Spleen (tissue), 11 donors: Measurements from ENCODE around the gene TMC7. TPM values are rescaled to one million over a fixed set of nuclear protein-coding genes. Genes with fewer than 3 reads are reported as not detected.

Experiments
- DNase-seq: peaks from one replicate; pipeline ENCODE4 v3.0.0-alpha.2; 2020
- H3K27ac ChIP-seq, 8 donors: fragments of 200-600 bp; sonication (generic) in 7 of 8; 1 replicate in 4 of 8; 2 replicates in 4 of 8; pipeline versions ENCODE4 v1.5.0 to v1.8.0; 2016 to 2021; ENCODE audit warnings: inconsistent platforms in 4 of 8, mild to moderate bottlenecking in 4 of 8, moderate library complexity in 1 of 8
- H3K27me3 ChIP-seq, 7 donors: fragments of 200-600 bp; sonication (generic) in 6 of 7; replicated peaks in 1 of 7; 1 replicate in 4 of 7; 2 replicates in 3 of 7; pipeline versions ENCODE4 v1.5.0 to v1.8.0; 2016 to 2021; ENCODE audit warnings: inconsistent platforms in 3 of 7, mild to moderate bottlenecking in 1 of 7
- H3K36me3 ChIP-seq, 6 donors: fragments of 200-600 bp; sonication (generic) in 5 of 6; 1 replicate in 4 of 6; 2 replicates in 2 of 6; pipeline versions ENCODE4 v1.5.0 to v1.8.0; 2016 to 2021; ENCODE audit warnings: inconsistent platforms in 2 of 6
- H3K4me1 ChIP-seq, 6 donors: fragments of 200-600 bp; sonication (generic) in 5 of 6; 1 replicate in 3 of 6; 2 replicates in 3 of 6; pipeline versions ENCODE4 v1.5.0 to v1.8.0; 2016 to 2021; ENCODE audit warnings: inconsistent platforms in 3 of 6
- H3K4me3 ChIP-seq, 8 donors: fragments of 200-600 bp; sonication (generic) in 7 of 8; 1 replicate in 4 of 8; 2 replicates in 4 of 8; pipeline versions ENCODE4 v1.5.0 to v1.8.0; 2016 to 2021; ENCODE audit warnings: inconsistent platforms in 4 of 8, mild to moderate bottlenecking in 4 of 8, moderate library complexity in 2 of 8
- H3K9me3 ChIP-seq, 8 donors: fragments of 200-600 bp; sonication (generic) in 7 of 8; 1 replicate in 4 of 8; 2 replicates in 4 of 8; pipeline versions ENCODE4 v1.5.0 to v1.8.0; 2016 to 2021; ENCODE audit warnings: inconsistent platforms in 4 of 8
- CTCF ChIP-seq, 11 experiments: fragments of 200-600 bp in 7 of 11; fragments of 450-650 bp in 4 of 11; sonication (generic) in 4 of 11; IDR thresholded peaks in 8 of 11; conservative IDR thresholded peaks in 3 of 11; 1 replicate in 7 of 11; 2 replicates in 4 of 11; pipeline versions ENCODE4 v1.4.0 to v1.8.0; 2016 to 2021; ENCODE audit warnings: antibody characterized with exemption in 11 of 11, inconsistent platforms in 4 of 11, mild to moderate bottlenecking in 1 of 11
- POLR2A ChIP-seq, 3 donors: fragments of 450-650 bp; IDR thresholded peaks; one replicate each; pipeline ENCODE4 v1.5.1; 2017; ENCODE audit warnings: antibody characterized with exemption in 3 of 3, mild to moderate bottlenecking in 1 of 3
- POLR2AphosphoS5 ChIP-seq, 3 donors: sonication (generic); formaldehyde crosslinking; IDR thresholded peaks; one replicate each; pipeline ENCODE4 v1.5.1; 2017; ENCODE audit warnings: antibody characterized with exemption in 3 of 3
- WGBS, 5 donors: extraction: QIAGEN DNeasy Blood & Tissue Kit in 3 of 5; methylation state at CpG; one replicate each; pipeline versions ENCODE4 v1.1.5 to v1.1.7; 2013 to 2018; 5-methylcytosine and 5-hydroxymethylcytosine counted together
- intact Hi-C: fragments of 100-400 bp; cut with DNase I; formaldehyde crosslinking; loops from one replicate; pipeline ENCODE4 v1.15.0; 2023; ENCODE audit warnings: low total_unique reads
- polyA plus RNA-seq, 3 donors: library from polyadenylated mRNA; stranded (reverse); fragments of 200-250 nt; gene quantifications; one replicate each; pipeline ENCODE4 v1.2.1, GENCODE V29; 2013
- total RNA-seq, 7 donors: library from RNA; depleted of rRNA in 3 of 7; stranded (reverse); fragments of >200 nt in 3 of 7; fragmentation: NEBNext Ultra II Directional in 4 of 7; extraction: Animal tissue kit (Norgen Biotek cat#: 25700) in 4 of 7; gene quantifications; one replicate each; pipeline versions ENCODE4 v1.1.0 to v1.2.1, GENCODE V29; 2016 to 2021
- donor health status: healthy with polysubstance abuse.
- donor health status: DM: no; HTN: no; CAD: no; lungs with moderate emphysema.
- donor health status: DM: no; HTN: no; CAD: no.
- donor health status: Bipolar disorder and iron deficiency.
- donor health status: healthy.
- donor health status: DM: no; HTN: no; CAD: no.
- donor health status: DM: yes; HTN: yes; CAD: no.

TMC7 gene
- total and polyA plus RNA-seq, 10 donors, result 0.15 to 0.60 (median 0.37) TPM

DNA sequence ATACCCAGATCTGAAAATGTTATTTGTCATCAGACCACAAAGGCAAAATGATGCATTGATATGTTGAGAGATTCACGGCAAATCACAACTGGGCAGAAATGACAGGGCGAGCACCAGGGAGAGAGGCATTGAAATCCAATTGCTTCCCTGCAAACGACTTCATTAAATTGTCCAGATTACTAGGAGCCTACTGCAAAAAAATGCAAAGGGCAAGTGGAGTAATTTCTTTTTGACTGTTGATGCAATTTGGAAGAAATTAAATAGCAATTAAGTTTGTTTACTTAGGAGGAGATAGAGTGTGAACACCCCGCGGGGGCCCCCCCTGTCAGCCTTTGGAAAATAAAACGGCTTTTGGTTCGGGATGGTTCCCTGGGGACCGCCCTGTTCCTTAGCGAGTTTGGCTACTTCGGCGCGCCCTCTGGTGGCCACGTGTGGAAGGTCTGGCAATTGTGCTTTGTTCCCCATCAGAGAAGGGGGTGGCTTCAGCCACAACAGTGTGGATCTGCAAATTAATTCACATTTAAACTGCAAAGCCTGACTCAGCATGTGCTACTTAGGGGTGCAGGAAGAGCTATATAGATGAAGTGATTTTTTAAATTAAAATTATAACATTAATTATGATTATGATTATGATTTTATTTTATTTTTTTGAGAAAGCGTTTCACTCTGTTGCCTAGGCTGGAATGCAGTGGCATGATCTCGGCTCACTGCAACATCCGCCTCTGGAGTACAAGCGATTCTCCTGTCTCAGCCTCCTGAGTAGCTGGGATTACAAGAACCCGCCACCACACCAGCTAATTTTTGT is 14.5 kb upstream of the TMC7 start:
- intact Hi-C loops, result loop anchor here (10.0 kb wide), 1 partner anchor 164 kb away; the partner anchor contains the start of gene ARL6IP1
- 25 to 29% (median 25%) methylated on average over 18 of the region's 18 CpGs for WGBS, 5 donors
- no peaks in the 10 kb centered on the region for H3K27me3 ChIP-seq
- peaks cover 0 to 9% (median 7%) of the 10 kb centered on the region in 6 donors for H3K4me1 ChIP-seq
- TF ChIP-seq POLR2A (IDR thresholded peaks at IDR 0.05), result no peak
- TF ChIP-seq POLR2AphosphoS5 (IDR thresholded peaks at IDR 0.05), result peak in 2 of 3 donors; percentile 46 to 60
- peak; percentile 66 to 96 (median 92) for TF ChIP-seq CTCF (IDR thresholded peaks at IDR 0.05 in 8 of 11, conservative IDR thresholded peaks at IDR 0.05 in 3 of 11)
- no peak overlapping the region for H3K27ac ChIP-seq
- DNase-seq, result peak; percentile 94
- no peaks in the 10 kb centered on the region for H3K9me3 ChIP-seq
- no peaks in the 10 kb centered on the region for H3K36me3 ChIP-seq
- H3K4me3 ChIP-seq, result peak overlapping the region in 4 of 8 donors; percentile 15 to 63 (median 28)

- 72 to 78% (median 76%) methylated on average over 4 of the region's 4 CpGs for WGBS, 5 donors
- TF ChIP-seq CTCF (IDR thresholded peaks at IDR 0.05 in 8 of 11, conservative IDR thresholded peaks at IDR 0.05 in 3 of 11) (no peak), POLR2A (IDR thresholded peaks at IDR 0.05) (no peak), POLR2AphosphoS5 (IDR thresholded peaks at IDR 0.05) (no peak)
- Histone ChIP-seq H3K9me3 (no peaks in the 10 kb centered on the region), H3K4me1 (peaks cover 0 to 9% (median 7%) of the 10 kb centered on the region in 6 donors), H3K27ac (no peak overlapping the region), H3K27me3 (no peaks in the 10 kb centered on the region), H3K4me3 (no peak overlapping the region), H3K36me3 (no peaks in the 10 kb centered on the region)
- DNase-seq, result peak; percentile 6
- intact Hi-C loops, result loop anchor here (10.0 kb wide), 1 partner anchor 165 kb away; the partner anchor contains the start of gene ARL6IP1
These were observed 13.9 kb upstream of the TMC7 start for GRCh38 chr16:18969855-18970240.

DNA sequence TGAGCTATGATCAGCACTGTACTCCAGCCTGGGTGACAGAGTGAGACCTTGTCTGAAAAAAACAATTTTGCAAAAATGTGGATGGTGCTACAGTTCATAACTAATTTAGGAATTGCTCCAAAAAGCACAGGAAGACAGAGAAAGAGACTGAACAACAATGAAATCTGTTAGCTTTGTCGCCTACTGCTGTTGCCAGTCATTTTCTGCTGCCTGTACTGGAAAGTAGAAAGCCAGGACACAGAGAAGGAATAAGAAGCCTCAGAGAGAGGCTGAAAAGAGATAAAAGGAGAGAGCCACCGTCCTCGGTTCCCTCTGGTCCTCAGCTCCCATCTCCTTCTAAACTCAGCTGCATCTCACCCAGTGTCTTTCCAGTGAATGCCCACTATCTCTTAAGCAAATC is 8.6 kb upstream of the TMC7 start:
- peak; percentile 2 for DNase-seq
- intact Hi-C loops, result no loop called here
- TF ChIP-seq POLR2AphosphoS5 (IDR thresholded peaks at IDR 0.05), result no peak
- TF ChIP-seq POLR2A (IDR thresholded peaks at IDR 0.05), result no peak
- no peak for TF ChIP-seq CTCF (IDR thresholded peaks at IDR 0.05 in 8 of 11, conservative IDR thresholded peaks at IDR 0.05 in 3 of 11)
- Histone ChIP-seq H3K4me3 (no peak overlapping the region), H3K9me3 (no peaks in the 10 kb centered on the region), H3K36me3 (no peaks in the 10 kb centered on the region), H3K4me1 (no peaks in the 10 kb centered on the region), H3K27ac (no peak overlapping the region), H3K27me3 (peaks cover 0 to 37% (median 0%) of the 10 kb centered on the region in 7 donors)
- 53 to 83% (median 66%) methylated on average over 3 of the region's 3 CpGs for WGBS, 5 donors

DNA sequence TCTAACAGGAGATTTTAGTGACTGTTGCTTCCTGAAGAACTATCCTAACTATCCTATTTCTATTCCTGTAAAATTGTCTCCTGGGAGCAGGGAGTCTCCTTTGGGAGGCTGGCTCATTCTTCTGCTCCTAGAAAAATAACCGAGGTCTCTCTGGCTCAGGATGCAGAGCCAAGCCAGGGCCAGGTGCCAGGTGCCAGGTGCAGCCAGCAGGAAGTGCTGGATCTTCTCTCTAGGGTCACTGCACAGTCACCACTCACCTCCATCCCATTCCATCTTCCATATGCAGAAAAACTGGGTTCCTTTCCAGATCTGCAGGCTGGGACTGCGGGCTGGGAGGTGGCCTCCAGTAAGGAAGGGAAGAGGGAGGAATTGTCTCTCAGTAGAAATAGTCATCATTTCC is 3.8 kb upstream of the TMC7 start:
- no peaks in the 10 kb centered on the region for H3K9me3 ChIP-seq
- H3K27ac ChIP-seq, result no peak overlapping the region
- WGBS, 5 donors, result 51 to 59% (median 55%) methylated on average over 2 of the region's 2 CpGs
- no peak for TF ChIP-seq POLR2A (IDR thresholded peaks at IDR 0.05)
- H3K4me1 ChIP-seq, result peaks cover 0 to 13% (median 10%) of the 10 kb centered on the region in 6 donors
- H3K4me3 ChIP-seq, result no peak overlapping the region
- intact Hi-C loops, result loop anchor here (10.0 kb wide), 1 partner anchor 95 kb away; no protein-coding TSS in a partner anchor
- peak; percentile 27 for DNase-seq
- peaks cover 0 to 77% (median 11%) of the 10 kb centered on the region in 7 donors for H3K27me3 ChIP-seq
- no peaks in the 10 kb centered on the region for H3K36me3 ChIP-seq
